ENCODE measurements around the gene TNFRSF4.

Gene TNFRSF4

DNA sequence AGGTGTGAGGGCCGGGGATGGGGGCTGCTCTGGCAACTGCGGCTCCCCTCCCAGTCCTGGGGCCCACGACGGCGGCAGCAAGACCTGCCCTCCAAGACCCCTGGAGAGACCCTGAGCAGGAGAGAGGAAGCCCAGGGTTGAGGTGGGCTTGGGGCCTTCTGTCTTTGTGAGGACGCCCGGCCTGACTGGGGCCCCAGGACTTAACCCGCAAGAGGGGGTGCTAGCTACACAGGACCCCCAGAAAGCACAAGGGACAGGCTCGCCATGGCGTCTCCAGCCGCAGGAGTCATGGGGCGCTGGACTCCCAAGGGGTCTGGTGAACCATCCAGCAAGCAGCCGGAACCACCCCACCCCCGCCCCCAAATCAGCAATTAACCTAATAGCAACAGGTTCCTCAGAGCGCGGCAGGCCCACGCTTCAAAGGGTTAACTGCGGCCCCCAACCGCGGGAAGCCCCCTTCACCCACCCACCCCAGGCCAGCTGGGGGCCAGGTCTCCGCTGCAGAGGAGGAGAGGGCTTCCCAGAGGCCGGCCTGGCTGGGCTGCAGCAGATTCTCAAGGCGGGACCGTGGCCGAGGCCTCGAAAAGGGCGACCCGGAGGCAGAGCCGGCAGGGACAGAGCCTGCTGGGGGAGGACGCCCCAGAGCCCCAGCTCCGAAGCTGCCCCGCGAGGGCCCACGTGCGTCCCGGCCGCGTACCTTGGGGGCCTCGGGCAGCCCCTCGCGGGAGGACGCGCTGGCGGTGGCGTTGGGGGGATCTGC, 32.0 kb upstream of the TNFRSF4 start:
- DNase-seq = peak; percentile 65

DNA sequence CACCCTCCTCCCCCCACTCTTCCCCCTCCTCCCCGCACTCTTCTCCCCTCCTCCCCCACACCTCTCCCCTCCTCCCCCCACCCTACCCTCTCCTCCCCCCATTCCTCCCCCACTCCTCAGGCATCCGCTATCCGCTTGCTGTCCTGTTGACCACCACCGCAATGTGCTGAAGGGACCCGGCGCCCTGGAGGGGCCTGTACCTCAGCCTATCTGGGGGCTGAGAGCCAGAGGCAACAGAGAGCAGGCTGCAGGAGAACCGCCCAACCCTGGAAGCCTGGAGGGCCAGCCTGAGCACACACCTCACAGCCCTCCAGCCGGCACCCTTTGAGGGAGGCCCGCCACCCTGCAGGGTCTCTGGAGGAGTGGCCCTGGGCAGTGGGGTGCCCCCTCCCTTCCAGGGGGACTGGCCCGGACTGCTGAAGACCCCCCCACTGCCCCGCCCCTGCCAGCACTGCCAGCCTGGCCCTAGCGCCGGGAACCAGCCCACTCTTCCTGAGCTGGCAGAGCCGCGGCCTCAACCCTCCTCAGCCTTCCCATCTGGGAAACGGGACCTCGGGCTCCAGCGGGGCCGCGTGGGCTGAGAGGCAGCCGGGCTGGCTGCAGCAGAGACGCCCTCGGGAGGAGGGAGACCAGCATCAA, 31.3 kb upstream of the TNFRSF4 start:
- no peak for DNase-seq

- DNase-seq = peak; percentile 67
Observed at GRCh38 chr1:1244192-1244811, 30.3 kb upstream of the TNFRSF4 start.

DNA sequence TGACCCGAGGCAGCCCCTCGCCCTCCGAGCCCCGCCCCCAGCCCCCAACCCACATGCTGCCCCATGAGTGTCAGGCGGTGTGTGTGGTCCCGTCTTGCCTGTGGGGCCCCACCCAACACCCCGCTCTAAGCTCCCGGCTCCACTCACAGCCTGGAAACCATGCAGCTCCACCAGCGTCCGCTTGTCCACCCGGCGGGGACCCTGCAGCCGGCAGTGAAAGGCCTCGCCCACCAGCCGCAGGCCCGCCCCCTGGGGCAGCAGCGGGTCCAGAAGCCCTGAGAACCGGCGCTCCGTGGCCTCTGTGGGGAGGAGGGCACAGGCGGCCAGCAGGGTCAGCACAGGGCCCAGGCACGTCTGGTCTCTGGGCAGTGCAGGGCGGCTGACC, 29.8 kb upstream of the TNFRSF4 start:
- DNase-seq = no peak

DNA sequence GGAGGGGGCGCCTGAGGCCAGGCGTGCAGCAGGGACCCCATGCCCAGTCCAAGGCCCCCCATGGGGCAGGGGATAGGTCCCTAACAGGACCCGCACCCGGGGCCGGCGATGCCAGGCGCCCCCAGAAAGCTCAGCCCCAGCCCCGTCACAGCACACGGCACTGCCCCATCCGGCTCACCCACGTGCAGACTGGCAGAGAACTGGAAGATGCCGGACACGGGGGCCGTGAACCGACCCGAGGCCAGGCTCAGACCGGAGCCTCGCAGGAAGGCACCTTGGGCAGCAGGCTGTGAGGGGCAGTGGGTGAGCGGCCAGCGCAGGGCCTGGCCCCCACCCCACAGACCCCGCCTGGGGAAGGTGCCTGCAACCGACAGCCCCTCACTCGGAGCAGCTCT, 29.3 kb upstream of the TNFRSF4 start:
- no peak for DNase-seq

GRCh38 chr1:1242461-1243265, 28.7 kb upstream of the TNFRSF4 start:
- peak; percentile 32 for DNase-seq

DNA sequence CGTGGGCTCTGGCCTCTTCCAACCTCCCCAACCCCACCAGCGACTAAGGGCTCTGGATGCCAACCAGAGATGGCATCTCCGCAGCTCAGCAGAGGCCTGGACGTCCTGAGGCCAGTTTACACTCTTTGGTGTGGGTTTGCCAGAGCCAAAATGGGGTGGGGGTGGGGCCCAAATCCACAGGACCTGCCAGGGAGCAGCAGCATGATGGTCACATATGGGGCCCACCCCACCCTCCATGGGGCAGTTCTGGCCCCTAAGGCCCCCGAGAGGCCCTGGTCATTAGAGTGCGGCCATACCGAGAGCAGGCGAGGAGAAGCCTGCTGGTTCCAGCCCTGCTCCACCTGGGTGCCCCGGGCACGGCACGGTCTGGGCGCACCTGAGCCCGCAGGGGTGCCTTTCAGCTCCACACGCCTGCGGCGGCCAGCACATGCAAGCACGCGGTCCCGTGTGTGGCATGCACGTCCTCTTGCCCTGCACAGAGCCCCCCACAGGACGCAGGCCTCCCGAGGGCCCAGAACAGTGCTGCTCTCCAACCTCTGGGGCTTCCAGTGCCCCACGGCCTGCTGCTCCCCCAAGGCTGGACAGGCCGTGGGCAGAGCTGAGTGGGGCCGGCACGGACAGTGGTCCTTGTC, 27.8 kb upstream of the TNFRSF4 start:
- DNase-seq = peak; percentile 28

DNA sequence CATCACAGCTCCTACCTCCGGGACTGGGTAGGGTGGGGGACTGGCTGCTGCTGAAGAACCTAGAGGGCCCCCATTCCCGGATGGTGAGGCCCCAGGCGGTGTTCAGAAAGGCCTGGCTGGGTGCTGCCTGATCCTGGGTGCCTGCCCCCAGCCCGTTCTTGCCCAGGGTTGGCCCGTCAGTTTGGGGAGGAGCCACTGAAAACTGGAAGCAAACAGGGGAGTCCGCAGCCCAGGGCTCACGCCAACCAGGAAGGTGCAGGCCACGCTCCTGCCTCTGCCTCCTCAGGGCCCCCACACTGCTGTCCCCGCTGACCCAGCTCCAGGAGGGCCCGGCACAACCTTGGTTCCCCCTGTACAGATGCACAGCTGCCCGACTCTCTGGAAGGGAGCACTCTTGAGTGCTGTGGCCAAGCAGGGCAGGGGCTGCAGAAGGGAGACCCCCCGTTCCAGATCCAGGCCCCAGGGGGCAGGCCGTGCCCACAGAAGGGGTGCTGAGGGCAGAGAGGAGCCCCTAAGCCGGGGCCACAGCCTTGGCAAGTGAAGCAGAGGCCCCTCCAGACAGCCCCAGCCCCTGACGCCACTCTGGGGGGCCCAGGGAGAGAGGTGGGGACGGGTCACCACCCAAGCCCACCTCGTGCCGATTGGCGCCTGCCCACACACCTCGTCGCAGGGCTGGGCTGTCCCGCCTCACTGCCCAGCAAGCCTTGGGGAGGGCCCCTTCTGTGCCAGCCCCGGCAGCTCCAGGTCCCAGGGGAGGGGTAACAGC, 27.1 kb upstream of the TNFRSF4 start:
- peak; percentile 57 for DNase-seq

DNA sequence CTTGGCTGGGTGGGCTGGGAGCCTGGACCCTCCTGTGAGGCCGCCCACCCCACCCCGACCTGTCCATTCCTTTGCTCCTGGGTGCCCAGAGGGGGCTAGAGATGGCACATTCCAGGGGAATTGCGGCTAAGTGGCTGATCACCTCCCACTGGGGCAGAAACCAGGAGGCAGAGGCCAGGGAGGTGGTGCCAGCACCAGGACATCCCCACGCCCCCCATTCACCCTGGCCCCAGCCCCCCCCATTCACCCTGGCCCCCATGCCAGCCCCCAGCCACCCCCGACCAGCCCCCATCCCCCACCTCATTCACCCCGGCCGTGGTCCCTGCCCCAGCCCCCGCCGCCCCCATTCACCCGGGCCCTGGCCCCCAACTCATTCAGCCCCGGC, 26.4 kb upstream of the TNFRSF4 start:
- no peak for DNase-seq

DNA sequence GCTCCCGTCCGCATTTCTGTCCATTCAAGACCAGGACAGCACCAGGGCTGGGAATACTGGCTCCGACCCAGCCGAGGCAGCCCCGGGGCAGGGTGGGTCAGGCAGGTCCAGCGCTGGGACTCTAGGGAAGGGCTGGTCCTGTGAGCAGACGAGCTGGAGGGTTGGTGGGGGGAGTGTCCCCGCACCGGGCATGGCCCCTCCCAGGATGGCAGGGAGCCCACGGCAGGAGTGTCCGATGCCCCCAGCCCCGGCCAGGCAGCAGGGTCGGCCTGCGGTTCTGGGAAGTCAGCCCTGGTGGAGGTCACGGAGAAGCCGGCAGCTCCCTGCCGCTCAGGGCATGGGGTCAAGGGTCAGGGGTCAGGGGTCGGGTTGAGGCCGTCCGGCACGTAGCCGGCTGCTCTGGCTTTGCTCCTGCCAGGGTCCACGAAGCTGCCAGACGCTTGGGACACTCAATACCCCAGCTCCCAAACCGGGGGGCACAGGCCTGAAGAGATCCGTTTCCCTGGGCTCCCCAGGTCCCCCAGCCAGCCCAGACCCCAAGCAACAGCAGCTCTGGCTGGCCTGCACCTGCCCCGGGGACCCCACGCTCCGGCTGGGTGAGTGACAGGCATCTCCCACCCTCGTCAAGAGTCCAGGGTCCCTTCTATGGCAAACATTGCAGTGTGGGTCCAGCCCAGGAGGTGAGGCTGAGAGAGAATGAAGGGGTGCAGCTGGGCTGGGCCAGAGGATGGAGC, 25.8 kb upstream of the TNFRSF4 start:
- DNase-seq = peak; percentile 39

DNA sequence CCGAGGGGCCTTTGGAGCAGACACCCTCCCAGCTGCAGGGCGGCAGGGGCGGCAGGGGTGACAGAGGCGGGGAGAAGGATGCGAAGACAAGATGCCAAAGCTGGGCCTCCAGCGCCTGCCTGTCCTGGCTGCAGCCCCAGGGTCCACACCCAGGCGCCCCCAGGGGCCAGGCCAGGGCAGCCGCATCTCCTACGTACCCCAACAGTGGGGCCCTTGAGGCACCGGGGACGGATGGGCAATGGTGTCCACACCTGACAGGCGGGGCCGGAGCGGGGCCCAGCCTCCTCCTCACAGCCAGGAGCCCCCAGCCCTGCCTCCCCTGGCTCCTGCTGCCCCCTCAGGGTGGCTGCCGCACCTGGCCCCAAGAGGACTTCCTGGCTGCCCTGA, 25.3 kb upstream of the TNFRSF4 start:
- peak; percentile 16 for DNase-seq

DNA sequence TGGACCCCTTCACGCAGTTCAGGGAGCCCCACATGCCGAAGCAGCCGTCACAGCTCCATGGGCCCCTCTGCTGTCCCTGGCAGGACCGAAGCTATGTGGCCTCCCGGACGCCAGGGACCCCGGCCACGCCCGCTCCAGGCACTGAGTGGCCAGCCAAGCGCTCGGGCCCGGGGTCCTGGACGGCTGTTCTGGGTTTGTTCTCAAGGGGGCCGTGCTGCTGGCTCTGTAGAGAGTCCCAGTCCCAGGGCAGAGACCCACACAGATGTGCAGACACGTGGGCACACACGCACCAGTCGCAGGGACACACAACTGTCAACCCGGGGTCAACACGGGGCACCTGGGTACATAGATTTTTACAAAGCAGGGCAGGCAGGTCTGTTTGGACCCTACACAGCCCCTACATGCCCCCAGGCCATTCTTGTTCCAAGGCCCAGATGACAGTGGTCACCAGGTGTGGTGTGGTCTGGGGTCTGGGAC, 24.8 kb upstream of the TNFRSF4 start:
- DNase-seq = no peak

- DNase-seq = peak; percentile 64
Observed at GRCh38 chr1:1237874-1238701, 24.1 kb upstream of the TNFRSF4 start.

GRCh38 chr1:1236945-1237873, 23.3 kb upstream of the TNFRSF4 start:
- DNase-seq = no peak

DNA sequence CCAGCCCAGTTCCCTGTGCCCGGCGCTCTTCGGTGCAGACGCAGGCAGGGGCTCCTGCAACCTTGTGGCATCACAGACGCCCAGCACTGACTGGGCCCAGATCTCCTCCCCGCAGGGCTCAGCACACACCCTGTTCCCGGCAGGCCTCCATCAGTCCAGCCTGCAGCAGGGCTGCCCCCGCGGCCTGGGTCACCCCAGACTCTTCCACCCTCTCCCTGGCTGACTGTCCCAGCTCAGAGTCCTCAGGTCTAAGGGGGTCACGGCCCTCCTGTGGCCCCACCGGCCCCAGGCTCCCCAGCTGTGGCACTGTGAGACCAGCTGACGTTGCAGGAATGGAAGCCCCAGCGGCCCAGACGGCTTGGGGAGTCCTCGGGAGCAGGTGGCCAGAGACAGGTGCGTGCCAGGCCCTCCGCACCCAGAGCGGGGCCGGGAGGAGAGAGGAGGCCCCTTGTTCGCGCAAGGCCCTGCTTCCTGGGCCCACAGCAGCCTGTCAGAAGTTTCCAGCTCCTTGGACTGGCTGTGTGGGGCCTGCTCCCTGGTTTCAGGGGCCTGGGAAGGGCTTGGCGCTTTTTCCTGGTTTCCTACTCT, 22.3 kb upstream of the TNFRSF4 start:
- no peak for DNase-seq

GRCh38 chr1:1235016-1235744, 21.2 kb upstream of the TNFRSF4 start:
- DNase-seq = no peak

DNA sequence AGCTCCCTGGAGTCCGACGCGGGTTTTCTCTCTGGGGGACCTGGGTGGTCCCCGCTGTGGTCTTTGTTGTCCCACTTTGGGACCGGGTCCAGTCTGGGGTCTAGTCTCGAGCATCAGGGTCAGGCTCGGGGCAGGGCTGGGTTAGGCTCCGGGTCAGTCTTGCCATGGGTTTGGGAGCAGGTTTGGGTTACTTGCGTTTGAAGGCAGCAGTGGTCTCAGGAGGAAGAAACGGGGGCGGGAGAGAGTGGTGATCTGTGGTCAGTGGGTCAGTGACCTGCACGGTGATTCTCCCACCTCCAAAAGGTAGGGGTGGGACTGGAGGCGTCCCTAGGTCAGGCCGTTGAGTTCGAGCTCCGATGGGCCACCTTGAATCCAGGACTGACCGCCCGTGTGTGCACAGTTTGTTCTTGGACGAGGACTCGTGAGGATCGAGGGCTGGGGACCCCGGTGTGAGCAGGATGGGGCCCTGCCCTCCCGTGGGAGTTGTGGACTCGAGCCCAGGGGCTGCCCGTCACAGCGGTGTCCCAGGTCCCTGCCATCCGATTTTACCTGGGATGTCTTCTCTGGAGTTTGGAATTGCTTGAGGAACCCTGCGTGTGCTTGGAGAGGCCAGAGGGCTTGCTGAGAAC, 20.3 kb upstream of the TNFRSF4 start:
- no peak for DNase-seq
